CD4-positive, alpha-beta T cell treated with Interleukin-15 for 1 hour (primary cell): ENCODE measurements around the gene RBM47.

Source experiments
- DNase-seq: peaks from one replicate; pipeline ENCODE4 v3.0.0-alpha.2; 2020

The RBM47 gene

DNA sequence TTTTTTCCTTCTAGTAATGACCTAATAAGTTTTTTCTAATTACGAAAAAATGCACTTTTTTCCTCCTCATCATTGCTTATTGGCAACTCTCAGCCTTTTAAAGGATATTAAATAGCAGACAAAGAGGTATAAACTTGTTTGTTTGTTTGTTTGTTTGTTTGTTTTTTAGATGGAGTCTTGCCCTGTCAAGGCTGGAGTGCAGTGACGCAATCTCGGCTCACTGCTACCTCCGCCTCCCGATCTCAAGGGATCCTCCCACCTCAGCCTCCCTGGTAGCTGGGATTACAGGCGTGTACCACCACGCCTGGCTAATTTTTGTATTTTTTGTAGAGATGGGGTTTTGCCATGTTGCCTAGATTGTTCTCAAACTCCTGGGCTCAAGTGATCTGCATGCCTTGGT lies 6.0 kb downstream of the RBM47 start:
- DNase-seq = no peak

DNA sequence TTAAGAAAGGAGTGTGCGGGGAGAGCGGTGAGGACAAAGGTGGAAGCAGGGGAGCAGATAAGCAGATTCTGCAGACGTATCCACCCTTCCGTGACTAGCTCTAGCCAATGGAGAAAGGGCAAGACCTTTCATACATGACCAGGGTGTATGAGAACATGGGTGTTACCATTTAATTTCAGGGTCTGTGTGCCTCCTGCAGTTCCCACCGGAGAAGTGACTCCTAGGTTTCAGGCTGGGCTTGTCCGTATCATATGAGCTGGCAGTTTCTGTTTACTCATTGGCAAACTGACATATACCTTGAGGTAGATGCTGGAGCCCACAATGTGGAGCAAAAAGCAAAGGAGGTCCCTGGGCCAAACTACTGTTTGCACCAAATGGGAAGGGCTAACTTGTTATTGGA lies 6.8 kb downstream of the RBM47 start:
- DNase-seq = no peak

DNA sequence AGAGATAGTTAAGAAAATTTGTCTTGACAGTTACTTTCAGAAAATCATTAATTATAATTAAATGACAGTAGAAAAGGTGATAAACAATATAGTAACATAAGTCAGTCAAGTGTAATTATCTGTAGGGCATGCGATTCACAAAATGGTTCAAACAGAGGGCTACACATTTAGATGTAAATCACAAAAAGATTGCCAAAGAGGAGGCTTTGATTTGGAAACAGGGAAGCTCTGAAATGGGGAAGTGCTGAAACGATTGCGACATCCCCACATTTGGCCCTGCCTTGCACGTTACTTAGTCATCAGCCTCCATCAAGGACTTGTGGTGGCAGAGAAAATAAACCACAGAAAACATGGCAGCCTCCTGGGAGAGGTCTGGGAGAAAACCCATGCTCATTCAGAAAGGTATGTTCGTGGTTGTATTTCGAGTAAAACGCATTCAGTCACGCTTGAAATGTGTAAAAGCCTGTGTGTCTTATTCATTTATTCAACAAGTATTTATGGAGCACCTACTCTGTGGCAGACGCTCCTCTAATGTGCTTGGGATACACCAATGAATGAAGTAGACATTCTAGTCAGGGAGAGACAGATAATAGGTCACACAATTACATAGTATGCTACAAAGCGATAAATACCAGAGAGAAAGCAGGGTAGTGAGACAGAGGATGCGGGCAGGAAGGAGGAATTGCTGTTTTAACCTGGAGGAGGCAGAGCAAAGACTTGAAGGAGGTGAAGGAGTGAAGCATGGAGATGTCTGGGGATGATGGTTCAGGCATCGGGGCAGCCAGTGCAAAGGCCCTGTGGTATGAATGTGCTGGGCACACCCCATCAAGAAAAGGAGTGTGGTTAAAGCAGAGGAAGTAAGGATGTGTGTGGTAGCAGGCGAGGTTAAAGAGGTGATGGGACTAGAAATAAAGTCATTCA lies 7.8 kb downstream of the RBM47 start:
- DNase-seq = peak; percentile 81

DNA sequence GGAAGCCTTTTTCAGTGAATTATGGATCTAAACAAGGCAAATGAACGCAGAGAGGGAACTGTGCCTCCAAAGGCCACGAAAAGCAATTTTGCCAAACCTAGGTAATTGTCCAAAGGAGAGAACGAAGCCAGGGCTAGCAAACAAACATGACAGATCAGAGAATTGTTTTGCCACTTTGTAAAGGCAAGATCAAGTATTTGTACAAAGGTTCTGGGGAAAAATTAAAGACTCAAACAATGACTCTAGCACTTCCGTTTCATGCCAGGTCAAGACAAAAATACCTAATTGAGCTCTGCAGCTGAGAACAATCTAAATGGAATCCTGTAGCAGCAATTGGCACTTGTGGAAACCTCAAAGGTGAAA lies 8.5 kb downstream of the RBM47 start:
- DNase-seq = no peak

DNA sequence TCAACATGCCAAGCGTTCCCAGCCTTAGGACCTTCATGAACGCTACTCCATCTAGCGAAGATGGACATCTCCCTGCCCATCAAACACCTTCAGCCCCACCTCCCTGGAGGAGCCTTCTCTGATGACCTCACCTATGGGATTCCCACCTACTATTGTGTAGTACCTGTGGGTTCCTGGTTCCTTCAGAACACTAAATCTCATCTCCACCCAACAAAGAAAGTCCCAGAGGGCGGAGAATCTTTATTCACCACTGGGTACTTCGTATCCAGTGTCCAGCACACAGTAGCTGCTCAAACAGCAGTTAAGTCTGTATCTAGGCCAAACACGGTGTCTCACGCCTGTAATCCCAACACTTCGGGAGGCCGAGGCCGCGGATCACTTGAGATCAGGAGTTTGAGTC lies 10.1 kb downstream of the RBM47 start:
- DNase-seq = no peak

DNA sequence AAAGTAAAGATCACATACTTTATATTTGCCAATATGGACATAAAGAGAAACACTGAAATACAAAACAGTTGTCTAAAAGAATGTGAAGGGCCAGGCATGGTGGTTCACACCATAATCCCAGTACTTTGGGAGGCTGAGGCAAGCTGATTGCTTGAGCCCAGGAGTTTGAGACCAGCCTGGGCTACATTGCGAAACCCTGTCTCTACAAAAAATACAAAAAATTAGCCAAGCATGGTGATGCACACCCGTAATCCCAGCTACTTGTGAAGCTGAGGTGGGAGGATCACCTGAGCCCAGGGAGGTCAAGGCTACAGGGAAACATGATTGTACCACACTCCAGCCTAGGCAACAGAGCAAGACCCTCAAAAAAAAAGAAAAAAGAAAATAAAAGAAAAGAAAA lies 11.8 kb downstream of the RBM47 start:
- DNase-seq = no peak

DNA sequence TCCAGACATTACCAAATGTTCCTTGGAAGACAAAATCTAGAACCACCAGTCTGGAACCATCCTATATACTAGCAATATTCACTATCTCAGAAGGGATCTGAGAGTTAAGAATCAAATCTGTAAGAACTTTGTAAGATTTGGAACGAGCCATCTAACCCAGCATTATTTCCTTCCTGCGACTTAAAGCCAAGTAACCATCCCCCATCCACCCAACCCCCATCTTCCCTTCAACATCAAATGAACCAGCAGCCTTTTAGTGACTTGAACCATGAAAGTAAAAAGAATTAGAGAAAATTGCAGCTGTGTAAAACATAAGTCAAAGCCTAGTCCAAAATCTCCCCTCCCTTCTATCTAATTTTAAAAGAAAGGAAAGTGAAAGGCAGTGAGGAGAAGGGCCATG lies 15.6 kb downstream of the RBM47 start:
- no peak for DNase-seq

DNA sequence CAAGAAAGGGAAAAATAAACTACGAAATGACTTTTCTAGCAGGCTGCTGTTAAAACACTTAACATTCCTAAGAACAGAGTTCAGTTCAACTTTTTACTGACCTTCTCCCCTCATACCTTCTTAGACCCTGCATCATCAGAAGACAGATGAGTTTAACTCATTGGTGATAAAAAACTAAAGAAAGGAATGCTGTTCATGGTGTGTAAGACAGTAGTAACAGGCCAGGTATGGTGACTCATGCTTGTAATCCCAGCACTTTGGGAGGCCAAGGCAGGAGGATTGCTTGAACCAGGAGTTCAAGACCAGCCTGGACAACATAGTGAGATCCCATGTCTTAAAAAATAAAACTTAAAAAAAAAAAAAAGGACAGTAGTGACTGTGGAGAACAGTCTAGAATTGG lies 16.2 kb downstream of the RBM47 start:
- no peak for DNase-seq

DNA sequence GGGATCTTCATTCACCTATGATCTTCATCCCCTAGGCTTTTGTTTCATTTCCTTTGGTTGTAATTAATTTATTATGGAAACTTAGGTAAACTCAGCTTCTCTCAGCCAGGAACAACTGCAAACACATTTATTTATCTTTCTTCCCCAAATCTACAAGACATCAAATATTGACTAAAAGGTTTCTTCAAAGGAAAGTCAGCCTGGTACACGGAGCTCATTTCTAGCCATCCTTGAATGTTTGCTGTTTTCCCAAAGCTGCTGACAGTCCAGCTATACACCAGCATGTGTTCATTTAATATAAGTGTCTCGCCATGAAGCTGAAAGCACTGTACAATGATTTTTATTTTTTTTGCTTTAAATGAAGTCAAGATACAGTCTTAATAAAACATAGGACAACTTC lies 16.8 kb downstream of the RBM47 start:
- DNase-seq = no peak

DNA sequence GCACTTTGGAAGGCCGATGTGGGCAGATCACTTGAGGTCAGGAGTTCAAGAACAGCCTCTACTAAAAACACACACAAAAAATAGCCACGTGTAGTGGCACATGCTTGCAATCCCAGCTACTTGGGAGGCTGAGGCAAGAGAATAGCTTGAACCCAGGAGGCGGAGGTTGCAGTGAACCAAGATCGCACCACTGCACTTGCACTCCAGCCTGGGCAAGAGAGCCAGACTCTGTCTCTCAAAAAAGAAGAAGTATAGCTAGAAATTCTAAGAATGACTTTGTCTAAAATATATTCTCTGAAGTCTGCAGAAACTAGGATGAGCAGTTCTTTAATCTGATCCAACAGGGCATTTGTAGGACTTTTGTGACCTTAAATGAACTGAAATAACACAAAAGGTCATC lies 17.4 kb downstream of the RBM47 start:
- DNase-seq = no peak

DNA sequence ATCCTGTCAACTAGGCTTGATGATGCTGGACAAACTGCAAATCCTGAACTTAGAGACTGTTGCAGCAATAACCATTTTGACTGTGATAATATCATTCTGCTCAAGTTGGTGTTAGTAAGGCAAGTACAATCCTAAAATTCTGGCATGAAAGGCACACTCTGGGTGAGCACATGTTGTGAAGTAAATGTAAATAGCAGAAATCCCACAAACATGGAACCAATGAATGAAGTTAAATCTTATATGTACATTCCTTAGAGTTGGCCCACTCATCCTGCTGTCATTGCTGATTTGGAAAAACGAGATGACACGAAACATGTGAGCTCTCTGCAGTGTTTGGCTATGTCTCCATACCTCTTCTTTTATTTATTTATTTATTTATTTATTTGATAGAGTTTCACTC lies 21.0 kb downstream of the RBM47 start:
- DNase-seq = no peak

DNA sequence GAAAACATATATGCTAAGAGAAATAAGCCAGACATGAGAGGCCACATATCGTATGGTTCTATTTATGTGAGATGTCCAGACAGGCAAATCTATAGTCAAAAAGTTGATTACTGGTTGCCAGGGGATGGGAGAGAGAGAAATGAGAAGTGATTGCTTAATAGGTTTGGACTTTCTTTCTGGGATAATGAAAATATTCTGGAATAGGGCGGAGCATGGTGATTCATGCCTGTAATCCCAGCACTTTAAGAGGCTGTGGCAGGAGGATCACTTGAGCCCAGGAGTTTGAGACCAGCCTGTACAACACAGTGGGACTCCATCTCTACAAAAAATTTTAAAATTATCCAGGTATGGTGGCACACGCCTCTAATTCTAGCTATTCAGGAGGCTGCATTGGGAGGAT lies 22.4 kb downstream of the RBM47 start:
- no peak for DNase-seq

DNA sequence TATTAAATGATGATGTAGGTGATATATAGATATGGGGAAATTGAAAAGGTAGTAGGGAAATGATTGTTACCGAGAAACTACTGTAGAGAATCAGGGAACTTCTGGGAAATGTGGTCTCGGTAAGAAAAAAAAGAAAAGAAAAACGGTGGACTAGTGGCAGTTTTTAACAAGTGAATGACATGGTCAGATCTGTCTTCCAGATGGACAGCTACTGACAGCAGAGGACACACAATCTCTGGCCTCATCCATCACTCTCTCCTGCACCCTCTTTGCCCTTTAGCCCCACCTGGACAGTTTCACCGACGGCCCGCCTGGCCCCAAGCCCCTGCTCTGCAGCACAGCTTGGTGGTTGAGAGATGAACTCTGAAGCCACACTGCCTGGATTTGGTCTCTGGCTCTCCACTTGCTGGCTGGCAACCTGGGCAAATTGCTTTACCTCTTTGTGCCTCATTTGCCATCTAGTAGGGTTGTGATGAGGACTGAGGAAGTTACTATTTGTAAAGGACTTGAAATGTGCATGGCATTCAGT lies 23.4 kb downstream of the RBM47 start:
- DNase-seq = no peak

DNA sequence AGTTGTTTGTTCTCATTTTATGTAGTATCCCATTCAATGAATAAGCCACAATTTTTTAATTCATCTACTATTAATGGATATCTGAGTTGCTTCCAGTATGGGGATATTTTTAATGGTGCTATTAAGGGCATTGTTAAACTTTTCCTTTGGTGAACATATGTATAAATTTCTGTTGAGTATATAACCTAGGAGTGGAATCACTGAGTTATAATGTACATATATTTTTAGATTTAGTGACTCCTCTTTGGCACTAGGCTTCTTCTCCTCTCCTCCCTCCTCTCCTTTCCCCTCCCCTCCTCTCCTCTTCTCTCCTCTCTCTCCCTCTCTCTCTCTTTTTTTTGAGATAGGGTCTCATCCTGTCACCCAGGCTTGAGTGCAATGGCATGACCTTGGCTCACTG lies 26.4 kb downstream of the RBM47 start:
- no peak for DNase-seq

DNA sequence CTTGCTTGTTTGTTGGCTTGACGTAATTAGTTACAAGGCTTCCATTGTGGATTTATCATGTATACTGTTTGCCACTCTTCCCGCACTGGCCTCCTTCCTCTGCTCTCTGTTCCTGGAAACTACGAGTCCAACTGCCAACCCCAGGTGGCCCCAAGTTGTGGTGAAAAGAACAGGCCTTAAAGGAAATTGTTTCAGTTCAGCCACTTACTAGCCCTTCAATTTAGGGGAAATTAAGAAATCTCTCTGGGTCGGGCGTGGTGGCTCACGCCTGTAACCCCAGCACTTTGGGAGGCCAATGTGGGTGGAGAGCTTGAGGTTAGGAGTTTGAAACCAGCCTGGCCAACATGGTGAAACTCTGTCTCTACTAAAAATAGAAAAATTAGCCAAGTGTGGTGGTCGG lies 28.0 kb downstream of the RBM47 start:
- peak; percentile 22 for DNase-seq

DNA sequence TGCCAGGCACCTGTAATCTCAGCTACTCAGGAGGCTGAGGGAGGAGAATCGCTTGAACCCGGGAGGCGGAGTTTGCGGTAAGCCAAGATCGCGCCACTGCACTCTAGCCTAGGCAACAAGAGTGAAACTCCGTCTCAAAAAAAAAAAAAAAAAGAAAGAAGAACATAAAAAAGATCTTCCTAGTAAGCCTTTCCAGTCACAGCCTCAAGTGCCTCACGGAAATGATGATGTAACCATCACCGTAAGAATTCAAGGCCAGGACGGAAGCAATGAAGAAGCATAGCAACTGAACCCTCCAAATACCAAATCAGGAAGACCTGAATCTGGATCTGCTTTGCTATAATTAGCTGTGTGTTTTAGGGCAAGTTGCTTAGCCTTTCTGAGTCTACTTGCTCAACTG lies 28.8 kb downstream of the RBM47 start:
- DNase-seq = peak; percentile 55

DNA sequence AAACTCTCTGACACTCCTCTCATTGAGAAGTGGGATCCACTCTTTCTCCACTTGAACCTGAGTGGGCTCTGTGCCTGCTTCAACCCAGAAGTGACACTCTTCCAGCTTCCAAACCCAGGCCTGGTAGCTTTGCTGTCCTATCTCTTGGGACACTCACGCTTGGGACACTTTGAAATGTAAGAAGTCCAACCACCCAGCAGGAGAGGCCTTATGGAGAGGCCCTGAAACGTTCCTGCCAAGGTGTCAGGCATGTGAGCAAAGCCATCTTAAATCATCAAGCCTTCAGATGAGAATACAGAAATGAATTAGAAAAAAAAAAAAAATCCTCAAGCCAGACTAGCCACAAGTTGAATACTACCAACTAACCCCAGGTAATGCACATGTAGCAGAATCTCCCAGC lies 30.2 kb downstream of the RBM47 start:
- no peak for DNase-seq

DNA sequence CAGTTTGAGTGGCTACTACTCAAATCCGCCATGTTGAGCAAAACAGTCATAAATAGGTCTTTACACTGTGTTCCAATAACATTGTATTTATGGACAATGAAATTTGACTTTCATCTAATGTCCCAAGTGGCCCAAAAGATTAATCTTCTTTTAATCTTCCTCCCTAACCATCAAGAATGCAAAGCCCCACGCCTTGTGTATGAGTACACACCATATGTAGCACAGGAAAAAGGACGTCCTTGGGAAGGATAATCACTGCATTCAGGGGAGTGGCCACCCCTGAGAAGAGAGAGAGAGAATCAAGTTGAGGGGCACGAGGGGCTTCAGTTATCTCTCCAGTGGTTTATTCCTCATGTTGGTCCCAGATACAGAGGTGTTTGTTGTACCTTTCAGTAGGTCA lies 33.1 kb downstream of the RBM47 start:
- no peak for DNase-seq

DNA sequence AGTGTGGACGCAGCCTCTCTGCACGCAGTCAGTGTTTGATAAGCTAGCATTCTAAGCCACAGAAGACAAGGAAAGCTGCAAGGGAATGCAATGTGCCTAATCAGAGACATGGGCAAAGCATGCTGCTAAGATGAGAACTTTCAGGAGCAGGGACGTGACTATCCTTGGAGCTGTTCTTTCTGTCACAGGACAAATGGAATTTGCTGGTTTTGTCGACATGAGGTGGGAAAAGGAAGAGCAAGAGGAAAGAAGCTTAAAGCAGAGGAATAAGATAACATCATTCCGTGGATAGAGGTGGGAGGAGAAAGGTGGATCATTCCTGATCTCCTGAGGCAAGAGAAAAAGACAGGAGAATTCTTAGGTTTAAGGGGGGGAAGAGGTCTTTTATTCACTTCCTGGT lies 33.7 kb downstream of the RBM47 start:
- no peak for DNase-seq

DNA sequence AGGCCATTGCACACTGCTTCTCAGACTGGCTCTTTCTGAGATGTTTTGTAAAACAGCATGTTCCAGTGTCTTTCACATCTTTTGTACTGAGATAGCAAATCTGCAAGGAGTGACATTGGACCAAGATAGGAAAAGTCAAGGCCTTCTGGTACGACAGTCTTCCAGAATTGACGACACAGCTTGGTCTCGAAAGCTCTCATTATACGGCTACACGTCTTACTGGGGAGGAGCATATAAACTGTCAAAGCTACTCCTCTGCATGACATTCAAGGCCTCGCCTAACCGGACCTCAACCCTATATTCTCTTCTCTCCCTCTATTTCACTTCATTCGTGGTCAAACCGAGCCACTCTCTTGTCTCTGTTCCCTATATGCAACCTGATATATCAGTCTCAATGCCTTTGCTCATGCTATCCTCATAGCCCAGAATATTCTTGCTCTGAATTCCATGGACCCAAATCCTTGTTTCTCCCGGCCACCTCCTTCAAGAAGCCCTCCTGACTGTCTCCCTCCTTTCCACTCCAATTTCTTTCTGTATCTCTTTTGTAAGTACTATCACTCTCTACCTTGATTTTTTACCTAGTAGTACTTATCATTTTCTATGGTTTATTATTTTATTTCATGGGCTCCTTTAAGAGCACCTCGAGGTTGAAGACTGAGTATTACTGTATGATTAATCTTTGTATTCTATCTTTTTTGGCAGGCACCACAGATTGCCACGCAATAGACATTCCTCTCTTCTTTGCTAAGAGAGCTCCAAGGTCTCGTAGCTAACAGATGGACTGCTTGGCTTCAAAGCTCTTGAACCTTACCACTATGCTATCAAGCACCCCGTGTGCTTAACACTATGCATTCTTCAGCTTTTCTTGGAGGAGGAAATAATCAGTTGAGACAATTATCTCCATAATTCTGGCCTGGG lies 35.1 kb downstream of the RBM47 start:
- DNase-seq = no peak

DNA sequence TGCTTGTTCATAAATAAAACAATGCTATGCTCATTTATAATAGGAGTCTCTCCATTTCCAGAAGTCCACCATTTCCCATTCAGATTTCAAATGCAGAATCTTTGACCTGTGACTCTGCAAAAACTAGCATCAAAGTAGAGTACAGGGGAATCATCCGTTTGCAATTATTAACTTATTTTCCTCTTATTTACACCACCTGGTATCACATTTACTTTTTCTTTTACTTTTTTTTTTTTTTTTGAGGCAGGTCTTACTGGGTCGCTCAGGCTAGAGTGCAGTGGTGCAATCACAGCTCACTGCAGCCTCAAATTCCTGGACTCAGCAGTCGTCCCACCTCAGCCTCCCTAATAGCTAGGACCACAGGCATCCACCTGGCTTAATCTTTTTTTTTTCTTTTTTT lies 37.6 kb downstream of the RBM47 start:
- no peak for DNase-seq

DNA sequence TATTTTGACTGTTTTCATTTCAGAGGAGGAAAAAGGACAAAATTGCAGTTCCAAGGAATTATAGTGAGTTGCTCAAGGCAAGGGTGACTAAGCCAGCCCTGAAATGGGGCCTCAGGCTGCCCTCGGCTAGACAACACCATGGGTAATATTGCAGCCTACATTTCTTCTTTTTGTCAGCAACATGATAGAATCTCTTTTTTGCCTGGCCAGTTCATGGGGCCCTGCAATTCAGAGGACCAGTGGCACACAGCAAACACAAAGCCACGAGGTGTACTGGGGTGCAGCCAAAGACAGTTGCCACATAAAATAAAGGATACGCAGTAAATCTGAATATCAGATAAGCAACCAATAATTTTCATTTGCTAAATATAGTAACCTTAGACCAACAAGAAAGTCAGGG lies 41.8 kb downstream of the RBM47 start:
- DNase-seq = peak; percentile 30

DNA sequence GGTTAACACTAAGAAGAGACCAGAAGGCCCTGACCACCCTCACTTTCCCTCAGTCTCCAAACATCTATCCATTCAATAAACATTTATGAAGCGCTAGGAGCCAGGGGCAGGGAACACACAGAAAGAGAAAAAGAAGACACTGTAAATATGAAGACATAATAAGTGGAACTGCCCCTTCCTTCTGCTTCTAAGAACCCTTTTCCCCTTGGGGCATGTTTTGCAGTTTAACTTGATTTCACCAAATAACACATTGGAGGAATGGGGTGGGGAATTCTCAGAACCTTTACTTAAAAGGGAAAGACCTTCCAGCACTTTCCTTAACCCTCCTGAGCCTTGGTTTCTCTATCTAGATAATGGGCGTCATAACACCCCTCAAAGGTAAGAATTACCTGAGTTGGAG lies 42.3 kb downstream of the RBM47 start:
- DNase-seq = no peak

DNA sequence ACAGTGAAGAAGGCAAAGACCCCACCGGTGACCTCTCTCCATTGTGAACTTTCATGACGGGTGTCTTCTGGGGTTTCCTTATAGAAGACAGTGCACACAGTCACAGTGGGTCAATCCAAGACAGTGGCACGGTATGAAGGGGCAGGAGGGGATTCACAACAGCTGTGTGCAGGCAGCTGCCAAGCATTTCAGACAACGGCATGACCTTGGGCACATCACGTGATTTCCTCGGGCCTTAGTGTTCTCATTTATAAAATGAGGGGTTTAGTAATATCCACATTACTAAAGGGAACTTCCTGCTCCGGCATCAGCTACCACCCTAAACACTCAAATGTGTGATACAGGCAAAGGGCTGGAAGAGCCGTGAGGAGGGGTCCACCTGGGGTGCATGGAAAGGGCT lies 42.9 kb downstream of the RBM47 start:
- DNase-seq = peak; percentile 38
